Measurements from ENCODE around the gene CDC42BPA. TPM values are rescaled to one million over a fixed set of nuclear protein-coding genes. Genes with fewer than 3 reads are reported as not detected.

CDC42BPA gene
- total RNA-seq, 1 experiment from 2014 or later = 30.1 TPM

GRCh38 chr1:227174164-227174563 lies 144.1 kb downstream of the CDC42BPA start:
- no CpG with 5 or more reads among the region's 2 CpGs for WGBS (ENCODE audit: extremely low coverage, insufficient read length, low lambda C conversion rate)
- Mint-ChIP-seq H3K36me3 (ENCODE audit: insufficient read depth in 1 of 3, low read depth in 3 of 3) (peaks cover 0 to 2% (median 2%) of the 10 kb centered on the region in 3 experiments; a peak in 5 of 7 replicates), H3K27me3 (ENCODE audit: low read depth) (no peaks in the 10 kb centered on the region), H3K27ac (no peak overlapping the region), H3K9me3 (no peaks in the 10 kb centered on the region), H3K4me1 (no peaks in the 10 kb centered on the region), H3K4me3 (no peak overlapping the region)
- no peak for TF ChIP-seq CTCF (conservative IDR thresholded peaks at IDR 0.05)
- no peak overlapping the region for H2AFZ ChIP-seq (ENCODE audit: low read length)
- H4K91ac ChIP-seq (ENCODE audit: insufficient read length, low read depth, low read length) = no peak overlapping the region
- H2BK15ac ChIP-seq (ENCODE audit: low read depth, low read length) = no peak overlapping the region
- H3K27ac ChIP-seq (ENCODE audit: insufficient read length, low read depth, low read length) = no peak overlapping the region
- no peak overlapping the region for H2BK12ac ChIP-seq (ENCODE audit: insufficient read length, low read depth, low read length)
- no peak overlapping the region for H4K5ac ChIP-seq (ENCODE audit: insufficient read length, low read depth, low read length)
- H3K79me2 ChIP-seq (ENCODE audit: insufficient read depth, low read length) = no peaks in the 10 kb centered on the region
- H3K14ac ChIP-seq (ENCODE audit: insufficient read depth, low read length) = no peak overlapping the region
- H3K56ac ChIP-seq (ENCODE audit: insufficient read length, low read depth, low read length) = no peak overlapping the region
- no peak overlapping the region for H3K4me2 ChIP-seq (ENCODE audit: insufficient read depth, insufficient read length, low read length)
- no peak overlapping the region for H4K8ac ChIP-seq (replicated peaks; ENCODE audit: insufficient read length, low read depth, low read length)
- no peak overlapping the region for H3K18ac ChIP-seq (ENCODE audit: insufficient read length, low read depth, low read length)
- no peak overlapping the region for H3T11ph ChIP-seq (ENCODE audit: low read length)
- H3K9me3 ChIP-seq (ENCODE audit: control insufficient read depth, low read depth, low read length) = no peaks in the 10 kb centered on the region
- no peaks in the 10 kb centered on the region for H3K23me2 ChIP-seq (ENCODE audit: insufficient read length, low read depth, low read length, poor library complexity, severe bottlenecking)
- H4K20me1 ChIP-seq (ENCODE audit: control insufficient read depth, insufficient read depth, insufficient read length) = no peaks in the 10 kb centered on the region
- no peak overlapping the region for H2AK5ac ChIP-seq (ENCODE audit: insufficient read length, low read length)
- H2BK5ac ChIP-seq (ENCODE audit: insufficient read length, low read length) = no peak overlapping the region
- H2BK120ac ChIP-seq (ENCODE audit: low read depth, low read length, poor library complexity, severe bottlenecking) = no peak overlapping the region
- no peak for DNase-seq
- no peak overlapping the region for H3K9ac ChIP-seq (ENCODE audit: extremely low read depth, insufficient read length, low read length)
- H2BK20ac ChIP-seq (ENCODE audit: low read depth, low read length, poor library complexity, severe bottlenecking) = no peak overlapping the region
- no peaks in the 10 kb centered on the region for H3K27me3 ChIP-seq (ENCODE audit: insufficient read depth, low read length)
- H3K79me1 ChIP-seq (ENCODE audit: insufficient read depth, low read depth, low read length, poor library complexity, severe bottlenecking) = no peaks in the 10 kb centered on the region
- H3K4me1 ChIP-seq (ENCODE audit: insufficient read depth, low read length) = no peaks in the 10 kb centered on the region
- H3K23ac ChIP-seq (ENCODE audit: insufficient read length, low read depth, low read length) = no peak overlapping the region
- H3K4ac ChIP-seq (ENCODE audit: low read depth, low read length) = no peak overlapping the region

Data from H9 (cell line).